GM21737 (cell line): ENCODE measurements around the gene CELF5.

ENCODE experiments used
- ATAC-seq: cut with Tn5 transposase; IDR thresholded peaks from one replicate; pipeline ENCODE4 v1.9.1; 2021; ENCODE audit warnings: mild to moderate bottlenecking, moderate library complexity; ENCODE audit not compliant: unreplicated experiment

Gene CELF5

GRCh38 chr19:3224346-3225168 lies at the start of gene CELF5:
Gene CELF5 (plus strand): TSS chr19:3224661. CDS start chr19:3224740, 79 bp downstream.
- ATAC-seq = no peak

DNA sequence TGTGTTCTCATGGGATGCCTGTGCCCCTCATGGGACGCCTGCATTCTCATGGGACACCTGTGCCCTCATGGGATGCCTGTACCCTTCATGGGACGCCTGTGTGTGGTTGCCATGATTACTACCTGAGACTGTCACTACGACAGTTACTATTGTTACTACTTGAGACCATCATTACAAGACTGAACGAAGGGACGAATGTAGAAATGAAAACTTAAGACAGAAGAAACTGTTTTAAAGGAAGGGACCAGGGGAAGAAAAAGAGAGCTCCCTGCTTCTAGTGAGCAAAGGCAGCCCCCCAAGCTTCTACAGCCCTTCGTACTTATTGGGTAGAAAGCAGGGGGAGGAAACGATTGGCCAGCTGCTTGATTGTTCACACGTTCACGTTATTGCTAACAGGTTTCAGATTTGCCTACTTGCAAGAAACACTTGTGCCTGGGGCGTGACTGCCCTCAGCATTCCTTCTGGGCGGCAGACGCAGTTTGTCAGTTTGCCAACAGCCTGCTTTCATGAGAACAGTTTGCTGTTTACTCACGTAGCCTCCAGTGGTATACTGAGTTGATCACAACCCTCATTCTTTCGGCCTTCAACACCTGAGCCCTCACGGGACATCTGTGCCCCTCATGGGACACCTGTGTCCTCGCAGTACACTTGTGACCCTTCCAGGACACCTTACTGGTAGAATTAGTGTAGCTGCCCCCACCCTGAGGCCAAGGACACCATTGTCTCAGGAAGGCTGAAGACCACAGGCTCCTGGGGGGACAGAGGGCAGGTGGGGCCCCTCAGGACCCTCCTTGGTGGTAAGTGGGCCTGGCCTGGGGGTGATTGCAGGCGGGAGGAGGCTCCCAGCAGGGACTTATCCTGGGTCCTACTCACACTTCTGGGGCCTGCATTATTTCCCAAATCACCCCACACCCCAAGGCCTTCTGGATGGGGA lies 48.4 kb upstream of the CELF5 start:
- no peak for ATAC-seq

- ATAC-seq = no peak
Observed at GRCh38 chr19:3176715-3177501, 47.6 kb upstream of the CELF5 start.

- ATAC-seq = no peak
Observed at GRCh38 chr19:3178377-3178972, 46.0 kb upstream of the CELF5 start, which contains the start of gene S1PR4. Gene S1PR4 (plus strand): TSS chr19:3178769. CDS start chr19:3178793, 24 bp downstream.

DNA sequence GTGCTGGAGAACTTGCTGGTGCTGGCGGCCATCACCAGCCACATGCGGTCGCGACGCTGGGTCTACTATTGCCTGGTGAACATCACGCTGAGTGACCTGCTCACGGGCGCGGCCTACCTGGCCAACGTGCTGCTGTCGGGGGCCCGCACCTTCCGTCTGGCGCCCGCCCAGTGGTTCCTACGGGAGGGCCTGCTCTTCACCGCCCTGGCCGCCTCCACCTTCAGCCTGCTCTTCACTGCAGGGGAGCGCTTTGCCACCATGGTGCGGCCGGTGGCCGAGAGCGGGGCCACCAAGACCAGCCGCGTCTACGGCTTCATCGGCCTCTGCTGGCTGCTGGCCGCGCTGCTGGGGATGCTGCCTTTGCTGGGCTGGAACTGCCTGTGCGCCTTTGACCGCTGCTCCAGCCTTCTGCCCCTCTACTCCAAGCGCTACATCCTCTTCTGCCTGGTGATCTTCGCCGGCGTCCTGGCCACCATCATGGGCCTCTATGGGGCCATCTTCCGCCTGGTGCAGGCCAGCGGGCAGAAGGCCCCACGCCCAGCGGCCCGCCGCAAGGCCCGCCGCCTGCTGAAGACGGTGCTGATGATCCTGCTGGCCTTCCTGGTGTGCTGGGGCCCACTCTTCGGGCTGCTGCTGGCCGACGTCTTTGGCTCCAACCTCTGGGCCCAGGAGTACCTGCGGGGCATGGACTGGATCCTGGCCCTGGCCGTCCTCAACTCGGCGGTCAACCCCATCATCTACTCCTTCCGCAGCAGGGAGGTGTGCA lies 45.3 kb upstream of the CELF5 start:
- ATAC-seq = no peak

GRCh38 chr19:3179739-3180293 lies 44.6 kb upstream of the CELF5 start:
- no peak for ATAC-seq

DNA sequence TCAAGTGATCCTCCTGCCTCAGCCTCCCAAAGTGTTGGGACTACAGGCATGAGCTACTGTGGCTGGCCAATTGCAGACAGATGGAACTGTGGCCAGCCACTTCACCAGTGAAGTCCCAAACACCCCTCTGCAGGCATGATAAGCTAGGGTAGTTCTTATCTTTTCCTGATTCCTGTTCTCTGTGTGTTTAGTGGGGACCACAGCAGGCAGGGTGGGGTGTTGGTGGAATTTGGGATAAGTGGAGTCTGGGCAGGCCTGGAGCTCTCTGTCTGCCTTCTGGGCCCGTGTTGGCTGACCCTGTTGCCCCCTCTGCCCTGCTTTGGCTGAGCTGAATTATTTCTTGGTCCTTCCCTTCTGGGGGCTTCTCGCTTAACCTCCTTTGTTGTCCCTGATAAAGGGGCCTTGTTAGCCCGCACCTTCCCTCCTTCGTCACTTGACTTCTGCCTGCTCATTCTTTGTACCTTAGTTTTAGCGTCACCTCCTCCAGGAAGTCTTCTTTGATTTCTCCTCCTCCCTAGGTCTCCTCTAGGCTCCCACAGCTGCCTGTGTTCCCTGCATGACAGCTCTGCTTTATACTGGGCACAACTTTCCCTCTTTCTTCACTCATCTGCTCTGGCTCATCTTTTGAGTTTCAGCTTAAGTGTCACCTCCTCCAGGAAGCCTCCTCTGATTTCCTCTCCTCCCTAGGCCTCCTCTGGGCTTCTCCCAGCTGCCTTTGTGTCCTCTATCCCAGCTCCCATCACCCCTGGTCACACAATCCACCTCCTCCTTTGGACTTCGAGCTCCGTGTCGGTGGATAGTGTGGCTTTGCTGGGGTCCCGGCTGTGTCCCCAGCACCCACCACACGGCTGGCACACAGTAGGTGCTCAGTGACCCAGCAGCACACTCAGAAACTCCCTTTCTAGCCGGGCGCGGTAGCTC lies 40.5 kb upstream of the CELF5 start:
- no peak for ATAC-seq

DNA sequence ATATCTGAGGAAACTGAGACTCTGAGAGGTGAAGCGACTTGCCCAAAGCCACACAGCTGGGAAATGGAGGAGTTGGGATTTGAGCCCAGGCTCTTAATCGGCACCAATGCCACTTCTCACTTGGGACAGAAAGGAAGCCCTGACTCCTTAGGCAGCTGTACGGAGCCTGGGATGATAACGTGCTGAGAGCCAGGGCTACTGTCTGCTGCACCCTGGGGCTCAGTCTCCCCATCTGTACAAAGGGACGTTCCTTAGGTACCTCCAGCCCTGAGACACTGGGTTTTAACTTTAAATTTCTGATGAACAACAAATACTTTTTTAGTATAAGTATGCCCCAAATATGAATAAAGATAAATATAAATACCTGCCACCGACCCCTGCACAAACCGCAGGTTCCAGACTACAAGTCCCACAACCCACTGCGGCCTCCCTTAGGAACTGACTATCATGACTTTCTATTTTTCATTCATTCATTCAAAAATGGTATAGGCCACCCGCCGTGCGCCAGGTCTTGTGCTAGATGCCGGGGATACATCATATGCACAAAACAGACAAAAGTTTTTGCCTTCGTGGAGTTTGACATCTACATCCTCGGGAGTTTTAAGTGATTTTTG lies 39.5 kb upstream of the CELF5 start:
- peak; percentile 16 for ATAC-seq

DNA sequence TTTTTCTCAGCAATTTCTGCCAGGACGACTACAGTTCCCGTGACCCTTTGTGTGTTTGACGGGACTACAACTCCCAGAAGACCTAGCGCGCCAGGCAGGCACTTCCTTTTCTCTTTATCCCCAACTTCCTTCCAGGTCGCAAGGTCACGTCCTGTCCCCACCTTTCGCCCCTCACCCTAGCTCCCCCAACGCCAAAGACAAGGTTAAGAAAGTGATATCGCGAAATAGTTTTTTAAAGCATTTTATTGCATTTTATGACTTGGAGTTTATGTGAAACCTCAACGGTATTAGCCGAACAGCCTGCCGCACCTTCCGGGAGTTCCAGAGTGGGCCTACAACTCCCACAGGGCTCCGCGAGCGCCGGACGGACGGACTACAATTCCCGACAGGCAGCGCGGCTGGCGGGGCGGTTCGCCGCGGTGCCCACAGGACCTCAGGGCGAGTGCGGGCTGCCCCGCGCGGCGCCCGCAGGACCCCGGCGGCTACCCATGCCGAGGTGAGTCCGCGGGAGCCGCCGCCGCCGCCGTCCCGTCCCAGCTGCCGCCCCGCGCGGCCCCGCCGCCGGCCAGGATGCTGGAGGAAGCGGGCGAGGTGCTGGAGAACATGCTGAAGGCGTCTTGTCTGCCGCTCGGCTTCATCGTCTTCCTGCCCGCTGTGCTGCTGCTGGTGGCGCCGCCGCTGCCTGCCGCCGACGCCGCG lies 38.9 kb upstream of the CELF5 start, which contains the start of gene NCLN:
NCLN (plus strand) TSS at position 470 of the 699 bp plus-strand sequence; CDS start at position 571, 101 bp downstream.
- peak; percentile 65 for ATAC-seq

DNA sequence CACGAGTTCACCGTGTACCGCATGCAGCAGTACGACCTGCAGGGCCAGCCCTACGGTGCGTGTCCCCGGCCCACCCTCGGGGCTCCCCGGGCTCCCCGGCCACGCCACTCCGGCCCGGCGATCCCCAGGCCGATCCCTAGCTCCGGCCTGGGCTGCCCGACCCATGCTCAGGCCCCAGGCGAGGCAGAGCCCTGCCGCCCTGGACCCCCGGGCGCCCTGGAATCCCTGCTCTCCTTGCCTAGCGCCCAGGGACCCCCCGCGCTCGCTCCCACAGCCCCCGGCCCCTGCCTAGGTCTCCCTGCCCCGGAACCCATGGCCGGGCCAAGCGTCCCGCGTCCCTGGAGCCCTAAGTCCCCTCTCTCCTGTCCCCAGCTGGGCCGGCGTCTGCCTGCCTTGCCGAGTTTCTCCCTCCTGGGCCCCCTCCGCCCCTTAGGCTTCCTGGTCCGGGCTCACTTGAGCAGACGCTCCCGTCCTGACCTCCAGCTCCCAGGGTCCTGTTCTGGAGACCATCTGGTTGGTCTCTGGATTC lies 38.2 kb upstream of the CELF5 start:
- peak; percentile 25 for ATAC-seq

DNA sequence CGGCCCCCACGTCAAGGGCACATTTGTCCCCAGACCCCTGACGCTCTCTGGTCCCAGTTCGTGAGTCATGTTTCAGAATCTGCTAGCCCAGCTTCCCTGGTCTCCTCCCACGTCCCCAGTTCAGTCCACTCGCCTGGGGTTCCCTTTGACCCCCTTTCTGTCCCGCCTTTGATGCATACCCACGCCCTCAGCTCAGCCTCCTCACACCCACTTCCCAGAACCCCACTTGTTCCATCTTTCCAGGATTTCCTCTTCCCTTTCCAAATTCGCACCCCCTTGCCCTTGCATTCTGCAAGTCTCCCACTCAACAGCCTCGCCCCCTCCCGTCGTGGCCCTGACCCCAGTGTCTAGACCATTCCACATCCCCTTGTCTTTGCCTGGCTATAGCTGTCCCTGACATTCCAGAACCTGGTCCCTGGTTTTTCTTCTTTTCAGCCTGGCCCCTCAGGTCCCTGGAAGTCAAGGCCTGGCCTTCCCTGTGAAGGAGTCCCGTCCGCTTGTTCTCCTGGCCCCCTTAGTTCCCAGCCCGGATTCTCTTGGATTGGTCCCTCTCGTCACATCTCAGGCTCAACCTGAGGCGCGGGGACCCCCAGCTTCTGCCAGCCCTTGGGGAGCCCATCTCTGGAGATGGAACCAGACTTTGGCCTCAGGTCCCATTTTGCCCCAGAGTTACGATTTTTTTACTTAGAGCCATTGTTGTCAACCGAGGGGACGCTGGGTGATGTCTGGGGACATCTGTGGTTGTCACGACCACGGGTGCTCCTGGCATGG lies 37.4 kb upstream of the CELF5 start:
- ATAC-seq = no peak

- ATAC-seq = no peak
Observed at GRCh38 chr19:3187662-3188511, 36.6 kb upstream of the CELF5 start.

GRCh38 chr19:3188627-3189596 lies 35.5 kb upstream of the CELF5 start:
- ATAC-seq = no peak
